Activated T-helper 1 cell treated with anti-CD3 and anti-CD28 coated beads, Interleukin-12 subunit alpha, Interleukin-12 subunit beta, Interleukin-2, Interleukin-4 antibody, amounts not matched to agents 30 ng/mL and 10 ng/mL and 1 ng/mL, durations not matched to agents 14 hours and 24 hours and 36 hours (primary cell): ENCODE data around the gene CACNA1B. TPM values are rescaled to one million over a fixed set of nuclear protein-coding genes. Genes with fewer than 3 reads are reported as not detected.

Experiments
- DNase-seq: peaks from one replicate; pipeline ENCODE4 v3.0.0; 2021; ENCODE audit warnings: low spot score
- H3K27ac Mint-ChIP-seq: one replicate; pipeline ENCODE4 v1.8.0; 2021; ENCODE audit warnings: mild to moderate bottlenecking, mixed read lengths
- H3K27me3 Mint-ChIP-seq: one replicate; pipeline ENCODE4 v1.8.0; 2022; ENCODE audit warnings: mild to moderate bottlenecking, moderate library complexity, mixed read lengths; ENCODE audit not compliant: insufficient read depth
- H3K36me3 Mint-ChIP-seq: one replicate; pipeline ENCODE4 v1.8.0; 2021; ENCODE audit warnings: low read depth, mixed read lengths
- H3K4me1 Mint-ChIP-seq: one replicate; pipeline ENCODE4 v1.8.0; 2021; ENCODE audit warnings: low read depth, mixed read lengths
- H3K4me3 Mint-ChIP-seq: one replicate; pipeline ENCODE4 v1.8.0; 2021; ENCODE audit warnings: mild to moderate bottlenecking, moderate library complexity, mixed read lengths
- H3K9me3 Mint-ChIP-seq: one replicate; pipeline ENCODE4 v1.8.0; 2021; ENCODE audit warnings: mixed read lengths
- intact Hi-C: fragments of 100-400 bp; cut with micrococcal nuclease; formaldehyde crosslinking; loops from one replicate; pipeline ENCODE4 v1.15.1; 2024
- total RNA-seq: library from RNA; stranded (reverse); gene quantifications from 2 replicates; pipeline ENCODE4 v1.2.3, GENCODE V29; 2022

CACNA1B gene
- total RNA-seq, 1 donor from 2014 or later: not detected

DNA sequence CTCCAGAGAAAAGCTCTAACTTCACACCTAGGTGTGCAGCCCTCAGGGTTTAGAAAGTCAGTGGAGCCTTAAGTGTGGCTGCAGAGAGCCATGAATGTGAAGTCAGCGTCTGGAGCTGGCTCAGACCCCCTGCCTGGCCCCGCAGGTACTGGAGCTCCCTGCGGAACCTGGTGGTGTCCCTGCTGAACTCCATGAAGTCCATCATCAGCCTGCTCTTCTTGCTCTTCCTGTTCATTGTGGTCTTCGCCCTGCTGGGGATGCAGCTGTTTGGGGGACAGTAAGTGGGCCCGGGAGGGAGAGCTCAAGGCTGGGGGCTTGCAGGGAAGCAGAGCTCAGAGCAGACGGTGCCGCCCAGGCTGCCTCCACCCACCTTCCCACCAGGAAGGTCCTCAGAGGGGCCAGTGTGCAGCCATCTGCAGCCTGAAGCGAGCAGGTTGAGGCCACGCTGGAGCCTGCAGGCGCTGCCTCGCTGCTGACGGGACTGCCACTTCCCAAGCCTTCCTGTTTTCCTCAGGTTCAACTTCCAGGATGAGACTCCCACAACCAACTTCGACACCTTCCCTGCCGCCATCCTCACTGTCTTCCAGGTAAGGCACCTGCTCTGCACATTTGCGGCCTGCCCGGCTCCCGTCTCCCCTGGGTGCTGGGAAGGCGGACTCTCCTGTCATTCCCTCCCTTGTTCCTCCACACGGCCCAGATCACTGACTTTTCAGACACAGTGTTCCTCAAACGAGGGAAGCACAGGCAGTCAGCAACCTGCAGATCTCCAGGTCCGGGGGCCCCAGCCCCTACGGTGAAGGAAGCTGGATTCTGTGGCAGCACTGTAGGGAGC lies 108.9 kb downstream of the CACNA1B start:
- no peak for DNase-seq

DNA sequence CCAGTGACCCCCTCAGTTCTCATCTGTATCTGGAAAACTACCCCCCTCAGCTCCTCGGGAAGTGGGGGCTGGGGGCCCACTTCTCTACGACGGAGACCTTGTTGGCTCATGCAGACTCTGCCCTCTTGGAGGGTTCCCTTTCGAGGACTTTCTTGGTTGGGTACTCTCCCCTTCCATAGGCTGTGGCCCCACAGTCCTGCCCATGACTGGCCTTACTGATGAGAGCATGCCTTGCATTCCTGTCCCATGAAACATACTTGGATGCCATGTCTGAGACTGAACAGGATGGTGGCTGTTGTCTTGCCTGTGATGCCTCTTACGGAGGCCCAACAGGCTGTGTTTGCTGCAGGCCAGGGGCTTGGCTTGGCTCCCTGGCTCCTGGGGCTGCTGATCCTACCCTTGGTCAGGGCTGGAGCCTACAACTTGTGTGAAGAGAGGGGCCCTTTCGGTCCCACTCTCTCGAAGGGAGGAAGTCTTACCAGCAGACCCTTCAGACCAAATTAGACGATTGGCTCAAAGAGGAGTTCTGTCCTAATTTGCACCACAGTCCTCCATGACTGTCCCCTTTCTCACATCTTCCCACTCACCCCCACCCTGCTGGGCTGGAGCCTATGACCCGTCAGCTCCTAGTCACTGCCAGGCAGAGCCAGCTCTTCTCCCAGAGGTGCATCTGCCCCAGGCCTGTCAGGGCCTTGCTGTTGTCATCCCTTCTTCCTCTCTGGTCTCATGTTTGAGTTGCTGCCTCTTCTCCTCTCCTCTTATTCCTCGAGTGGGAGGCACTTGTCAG lies 109.9 kb downstream of the CACNA1B start:
- intact Hi-C loops: no loop called here
- H3K36me3 Mint-ChIP-seq: no peaks in the 10 kb centered on the region
- peaks cover 16% of the 10 kb centered on the region for H3K27me3 Mint-ChIP-seq
- no peak for DNase-seq
- H3K4me3 Mint-ChIP-seq: no peak overlapping the region
- H3K4me1 Mint-ChIP-seq: no peaks in the 10 kb centered on the region
- no peak overlapping the region for H3K27ac Mint-ChIP-seq
- no peaks in the 10 kb centered on the region for H3K9me3 Mint-ChIP-seq

More for the DNA sequence above, 108.9 kb downstream of the CACNA1B start:
- H3K27ac Mint-ChIP-seq: no peak overlapping the region
- H3K9me3 Mint-ChIP-seq: no peaks in the 10 kb centered on the region
- intact Hi-C loops: no loop called here
- H3K4me1 Mint-ChIP-seq: no peaks in the 10 kb centered on the region
- no peak overlapping the region for H3K4me3 Mint-ChIP-seq
- peaks cover 12% of the 10 kb centered on the region for H3K27me3 Mint-ChIP-seq
- H3K36me3 Mint-ChIP-seq: no peaks in the 10 kb centered on the region

DNA sequence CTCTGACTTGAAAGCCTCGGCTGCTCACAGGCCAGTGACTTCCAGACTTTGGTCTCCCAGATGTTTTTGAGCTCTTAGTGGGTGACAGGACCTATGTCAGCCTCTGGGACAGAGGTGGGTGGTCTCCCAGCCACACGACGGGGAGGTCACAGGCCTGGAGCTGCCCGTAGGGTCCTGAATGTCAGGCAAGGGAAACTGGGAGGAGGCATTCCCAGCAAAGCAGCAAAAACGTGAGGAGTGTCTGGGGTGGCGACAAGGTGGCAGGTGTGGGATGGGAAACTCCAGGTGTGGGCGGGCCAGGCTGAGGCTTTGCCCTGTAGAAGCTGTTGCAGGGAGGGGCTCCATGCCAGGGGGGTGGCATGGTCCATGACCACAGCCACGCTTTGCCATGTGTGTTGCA lies 110.5 kb downstream of the CACNA1B start:
- H3K27me3 Mint-ChIP-seq: peaks cover 19% of the 10 kb centered on the region
- no peaks in the 10 kb centered on the region for H3K9me3 Mint-ChIP-seq
- no peak for DNase-seq
- H3K4me3 Mint-ChIP-seq: no peak overlapping the region
- intact Hi-C loops: no loop called here
- no peak overlapping the region for H3K27ac Mint-ChIP-seq
- H3K36me3 Mint-ChIP-seq: no peaks in the 10 kb centered on the region
- H3K4me1 Mint-ChIP-seq: no peaks in the 10 kb centered on the region

DNA sequence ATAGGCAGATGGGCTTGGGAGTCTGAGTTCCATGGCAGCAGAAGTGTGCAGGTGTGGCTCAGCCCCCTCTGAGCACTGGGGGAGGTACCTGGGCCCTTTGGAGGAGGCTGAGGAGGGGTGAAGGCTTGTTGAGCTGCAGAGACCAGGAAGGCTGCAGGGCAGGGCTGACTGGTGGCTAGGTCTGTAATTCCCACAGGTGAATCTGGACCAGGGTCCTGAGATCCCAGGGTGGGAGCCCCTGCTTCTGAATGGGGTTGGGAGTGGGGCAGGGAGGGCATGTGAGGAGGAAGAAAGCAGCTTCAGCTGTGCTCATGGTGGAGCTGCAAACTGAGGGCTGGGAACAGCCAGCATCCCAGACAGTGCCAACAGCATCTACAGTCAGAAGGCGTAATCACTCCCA lies 111.1 kb downstream of the CACNA1B start:
- H3K27ac Mint-ChIP-seq: no peak overlapping the region
- H3K4me1 Mint-ChIP-seq: no peaks in the 10 kb centered on the region
- intact Hi-C loops: no loop called here
- no peaks in the 10 kb centered on the region for H3K36me3 Mint-ChIP-seq
- DNase-seq: no peak
- no peak overlapping the region for H3K4me3 Mint-ChIP-seq
- H3K27me3 Mint-ChIP-seq: peaks cover 20% of the 10 kb centered on the region
- H3K9me3 Mint-ChIP-seq: no peaks in the 10 kb centered on the region

DNA sequence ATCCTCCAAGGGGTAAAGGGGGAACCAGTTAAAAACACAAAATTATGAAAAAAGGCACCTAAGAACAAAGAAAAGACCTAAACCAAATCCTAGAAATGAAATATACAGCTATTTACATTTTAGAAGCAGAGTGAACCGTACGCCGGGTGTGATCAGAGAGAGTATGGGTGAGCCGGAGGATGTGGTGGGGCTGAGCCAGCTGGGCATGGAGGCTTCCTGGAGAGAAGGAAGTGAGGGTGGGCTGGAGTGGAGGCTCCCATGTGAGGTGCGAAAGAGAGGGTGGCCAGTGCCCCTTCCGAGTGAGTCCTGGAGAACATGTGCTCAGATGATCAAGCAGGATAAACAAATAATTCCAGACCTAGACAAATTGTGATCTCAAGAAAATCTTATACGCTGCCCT lies 111.6 kb downstream of the CACNA1B start:
- H3K36me3 Mint-ChIP-seq: no peaks in the 10 kb centered on the region
- no peaks in the 10 kb centered on the region for H3K4me1 Mint-ChIP-seq
- DNase-seq: no peak
- no peak overlapping the region for H3K27ac Mint-ChIP-seq
- H3K27me3 Mint-ChIP-seq: peaks cover 20% of the 10 kb centered on the region
- intact Hi-C loops: no loop called here
- no peaks in the 10 kb centered on the region for H3K9me3 Mint-ChIP-seq
- no peak overlapping the region for H3K4me3 Mint-ChIP-seq

DNA sequence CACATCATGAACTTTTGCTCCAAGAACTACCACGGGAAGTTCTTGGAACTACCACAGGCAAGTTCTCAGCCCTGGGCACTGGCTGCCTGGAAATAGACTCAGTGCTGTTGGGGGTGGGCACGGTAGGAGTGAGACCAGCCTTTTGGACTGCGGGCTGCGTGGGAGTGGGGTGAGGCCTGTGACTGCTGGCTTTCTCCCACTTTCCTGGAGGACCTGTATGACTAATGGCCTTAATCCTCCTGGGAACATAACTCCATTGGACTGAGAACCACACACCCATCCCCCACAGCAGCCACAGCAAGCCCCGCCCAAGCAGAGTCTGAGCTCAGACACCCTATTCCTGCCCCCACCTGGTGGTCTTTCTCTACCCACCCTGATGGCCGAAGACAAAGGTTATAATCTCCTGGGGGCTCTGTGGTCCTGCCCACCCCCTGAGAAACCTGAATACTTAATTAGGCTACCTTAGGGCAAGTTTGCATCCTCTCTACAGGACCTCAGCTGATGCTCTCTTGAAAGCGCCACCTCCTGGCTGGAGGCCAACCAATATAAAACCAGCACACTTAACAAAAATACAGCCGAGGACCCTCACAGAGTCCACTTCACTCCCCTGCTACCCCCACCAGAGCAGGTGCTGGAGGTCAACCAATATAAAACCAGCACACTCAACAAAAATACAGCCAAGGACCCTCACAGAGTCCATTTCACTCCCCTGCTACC lies 112.6 kb downstream of the CACNA1B start:
- DNase-seq: no peak
- H3K27ac Mint-ChIP-seq: no peak overlapping the region
- no peak overlapping the region for H3K4me3 Mint-ChIP-seq
- peaks cover 20% of the 10 kb centered on the region for H3K27me3 Mint-ChIP-seq
- H3K9me3 Mint-ChIP-seq: no peaks in the 10 kb centered on the region
- H3K4me1 Mint-ChIP-seq: no peaks in the 10 kb centered on the region
- intact Hi-C loops: no loop called here
- no peaks in the 10 kb centered on the region for H3K36me3 Mint-ChIP-seq

DNA sequence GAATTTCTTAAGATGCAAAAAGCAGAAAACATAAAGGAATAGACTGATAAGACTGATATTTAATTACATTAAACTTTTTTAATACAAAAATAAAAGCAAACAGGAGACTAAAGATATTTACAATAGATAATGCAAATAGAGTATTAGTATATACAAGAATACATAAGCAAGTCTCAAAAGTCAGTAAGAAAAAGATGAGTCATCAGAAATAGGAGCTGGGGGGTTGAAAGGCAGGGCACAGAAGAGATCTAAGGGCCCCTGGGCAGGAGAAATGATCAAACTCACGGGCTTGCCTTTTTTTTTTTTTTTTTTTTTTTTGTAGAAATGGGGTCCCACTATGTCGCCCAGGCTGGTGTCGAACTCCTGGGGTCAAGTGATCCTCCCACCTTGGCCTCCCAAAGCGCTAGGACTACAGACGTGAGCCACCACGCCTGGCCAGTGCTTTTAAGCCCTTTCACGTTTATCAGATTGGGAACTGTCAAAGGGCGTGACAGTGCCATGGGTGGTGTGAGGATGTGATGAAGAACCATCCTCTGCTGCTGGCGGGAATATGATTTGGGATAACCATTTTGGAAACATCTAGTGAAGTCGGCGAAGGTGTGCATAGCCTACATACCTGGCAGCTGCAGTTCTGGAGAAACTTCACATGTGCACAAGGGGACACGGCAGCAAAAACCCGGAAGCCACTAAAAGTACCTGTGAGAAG lies 126.1 kb downstream of the CACNA1B start:
- Mint-ChIP-seq H3K4me1 (no peaks in the 10 kb centered on the region), H3K27me3 (no peaks in the 10 kb centered on the region), H3K27ac (no peak overlapping the region), H3K36me3 (no peaks in the 10 kb centered on the region), H3K9me3 (no peaks in the 10 kb centered on the region), H3K4me3 (no peak overlapping the region)
- intact Hi-C loops: no loop called here
- no peak for DNase-seq

DNA sequence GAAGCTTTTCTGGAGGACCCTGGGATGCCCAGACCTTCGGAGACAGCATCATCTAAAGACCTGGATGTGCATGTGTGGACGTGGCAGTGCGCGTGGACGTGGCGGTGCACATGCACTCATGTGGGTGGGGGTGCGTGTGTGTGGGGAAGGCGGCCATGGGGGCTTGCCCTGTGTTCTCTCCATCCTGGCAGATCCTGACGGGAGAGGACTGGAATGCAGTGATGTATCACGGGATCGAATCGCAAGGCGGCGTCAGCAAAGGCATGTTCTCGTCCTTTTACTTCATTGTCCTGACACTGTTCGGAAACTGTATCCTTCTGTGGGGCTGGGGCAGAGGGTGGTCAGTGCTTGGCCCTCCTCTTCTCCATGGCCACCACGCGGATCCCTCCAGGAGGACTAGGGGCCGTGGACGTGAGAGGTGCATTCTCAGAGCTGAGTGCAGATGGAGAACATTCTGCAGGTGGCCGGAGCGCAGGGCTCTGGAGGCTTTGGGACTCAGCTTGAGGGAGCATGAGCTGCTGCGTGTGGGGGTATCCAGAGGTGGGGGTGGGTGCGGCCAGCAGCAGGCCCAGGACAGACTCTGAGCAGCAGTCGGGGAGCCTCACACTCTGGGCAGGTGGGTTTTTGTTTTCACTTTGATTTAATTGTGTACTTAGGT lies 129.1 kb downstream of the CACNA1B start:
- no peak for DNase-seq
- Mint-ChIP-seq H3K27ac (no peak overlapping the region), H3K4me3 (no peak overlapping the region), H3K4me1 (no peaks in the 10 kb centered on the region), H3K27me3 (no peaks in the 10 kb centered on the region), H3K36me3 (no peaks in the 10 kb centered on the region), H3K9me3 (no peaks in the 10 kb centered on the region)
- intact Hi-C loops: no loop called here

DNA sequence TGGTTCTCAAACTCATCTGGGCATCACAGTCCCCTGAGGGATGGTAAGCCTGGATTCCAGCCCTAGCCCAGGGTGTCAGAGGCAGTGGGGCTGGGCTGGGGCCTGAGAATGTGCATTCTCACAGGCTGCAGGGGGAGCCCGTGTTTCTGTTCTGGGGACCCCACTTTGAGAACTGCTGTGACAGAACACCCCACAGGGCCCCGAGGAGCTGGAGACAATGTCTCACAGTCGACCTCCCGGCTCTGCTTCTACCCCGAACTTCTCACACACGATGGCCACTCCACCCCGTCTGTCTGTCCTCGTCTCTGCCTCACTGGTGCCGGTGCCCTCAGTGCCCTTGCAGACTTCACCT lies 130.0 kb downstream of the CACNA1B start:
- intact Hi-C loops: no loop called here
- Mint-ChIP-seq H3K4me1 (no peaks in the 10 kb centered on the region), H3K27me3 (no peaks in the 10 kb centered on the region)

DNA sequence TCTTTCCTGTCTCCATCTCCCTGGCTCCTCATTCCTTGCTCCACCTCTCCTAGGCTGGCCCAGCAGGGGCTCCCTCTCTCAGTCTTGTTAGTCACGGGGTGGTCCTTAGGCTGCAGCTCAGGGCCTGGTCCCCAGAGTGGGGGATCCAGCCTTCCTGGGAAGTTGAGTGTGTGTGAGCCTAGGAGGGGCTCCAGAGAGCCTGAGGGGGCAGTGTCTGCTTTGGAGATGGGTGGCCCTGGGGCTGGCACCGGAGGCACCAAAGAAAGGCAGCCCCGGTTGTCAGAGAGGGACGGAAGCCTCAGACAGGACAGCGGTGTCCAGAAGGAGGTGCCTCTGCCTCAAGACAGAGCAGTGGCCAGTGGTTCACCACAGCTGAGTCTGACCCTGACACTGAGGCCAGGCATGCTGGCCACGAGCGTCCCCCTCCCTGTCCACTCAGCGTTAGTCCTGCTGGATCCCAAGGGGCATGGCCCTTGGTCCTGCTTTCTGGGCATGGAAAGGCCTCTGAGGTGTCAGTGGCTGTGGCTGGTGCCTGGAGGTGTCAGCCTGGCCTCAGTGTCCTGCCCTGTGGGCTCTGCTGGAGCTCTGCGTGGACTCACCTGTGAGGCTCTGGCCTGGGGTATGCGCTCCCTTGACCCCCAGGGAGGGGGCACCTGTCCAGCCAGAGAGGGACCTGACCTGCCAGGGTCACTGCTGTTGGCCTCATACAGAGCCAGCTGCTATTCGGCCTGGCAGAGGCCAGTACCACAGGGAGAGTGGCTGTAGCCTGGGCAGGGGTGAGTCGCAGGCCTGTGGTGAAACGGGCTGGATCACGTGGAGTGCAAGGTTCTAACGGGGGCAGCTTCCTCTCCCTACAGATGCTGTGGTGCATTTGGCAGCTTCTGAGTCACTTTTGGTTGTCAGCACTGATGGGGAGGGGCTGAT lies 130.6 kb downstream of the CACNA1B start:
- Mint-ChIP-seq H3K27ac (no peak overlapping the region), H3K9me3 (no peaks in the 10 kb centered on the region), H3K27me3 (no peaks in the 10 kb centered on the region), H3K4me1 (no peaks in the 10 kb centered on the region), H3K36me3 (no peaks in the 10 kb centered on the region), H3K4me3 (no peak overlapping the region)
- intact Hi-C loops: no loop called here
- DNase-seq: no peak

More for the DNA sequence above, 130.0 kb downstream of the CACNA1B start:
- Mint-ChIP-seq H3K27ac (no peak overlapping the region), H3K9me3 (no peaks in the 10 kb centered on the region), H3K4me3 (no peak overlapping the region), H3K36me3 (no peaks in the 10 kb centered on the region)
- DNase-seq: no peak

DNA sequence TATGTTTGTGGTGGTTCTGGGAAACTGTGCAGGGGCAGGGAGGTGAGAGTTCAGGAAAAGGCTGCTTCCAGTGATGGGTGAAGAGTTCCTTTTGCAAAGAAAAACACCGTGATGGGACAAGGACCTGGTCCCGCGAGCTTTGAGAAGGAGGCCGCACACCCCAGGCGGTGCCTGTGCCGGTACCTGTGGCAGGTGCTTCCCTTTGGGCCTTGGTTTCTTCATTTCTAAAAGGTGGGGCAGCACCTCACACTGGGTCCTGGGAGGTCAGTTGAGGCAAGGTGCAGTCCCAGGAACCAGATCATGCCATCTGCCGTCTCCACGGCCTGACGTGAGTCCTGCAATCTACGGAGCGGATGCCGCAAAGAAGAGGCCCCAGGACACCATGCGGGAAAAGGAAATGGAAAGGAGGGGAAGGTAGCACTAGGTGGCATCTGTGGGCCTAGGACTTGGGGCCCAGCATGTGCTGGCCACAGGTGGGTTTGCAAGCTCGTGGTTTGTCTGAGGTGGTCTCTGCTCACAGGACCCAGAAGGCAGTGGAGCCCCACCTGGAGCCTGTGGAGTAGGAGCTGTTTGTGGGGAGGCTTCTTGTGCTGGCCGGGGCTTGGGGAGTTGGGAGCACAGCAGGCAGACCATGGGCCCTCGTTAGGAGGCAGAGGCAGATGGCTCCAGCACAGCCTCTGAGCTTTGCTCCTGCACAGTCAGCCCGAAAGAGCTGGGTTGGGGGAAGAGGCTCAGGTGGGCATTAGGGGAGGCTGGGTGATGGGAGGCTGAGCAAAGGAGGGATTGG lies 131.6 kb downstream of the CACNA1B start:
- Mint-ChIP-seq H3K27me3 (no peaks in the 10 kb centered on the region), H3K27ac (no peak overlapping the region), H3K4me3 (no peak overlapping the region), H3K36me3 (no peaks in the 10 kb centered on the region), H3K9me3 (no peaks in the 10 kb centered on the region), H3K4me1 (no peaks in the 10 kb centered on the region)
- intact Hi-C loops: no loop called here
- DNase-seq: no peak
